Epithelial cell of esophagus (primary cell): Measurements from ENCODE around the gene ITPR2.

Experiments used
- DNase-seq: peaks from one replicate; pipeline ENCODE4 v3.0.0; 2010; ENCODE audit warnings: low read depth
- H3K4me3 ChIP-seq: 2 replicates; pipeline ENCODE4 v1.5.1; 2011; ENCODE audit warnings: mild to moderate bottlenecking, low read length, control low read depth
- TF ChIP-seq, protein P1 (sequence below): IDR thresholded peaks from 2 replicates; pipeline ENCODE4 v1.5.1; 2011; ENCODE audit warnings: low read depth, mild to moderate bottlenecking, low read length, control low read depth, inconsistent platforms; ENCODE audit not compliant: insufficient read depth; ENCODE audit errors: missing control alignments

The ITPR2 gene

DNA sequence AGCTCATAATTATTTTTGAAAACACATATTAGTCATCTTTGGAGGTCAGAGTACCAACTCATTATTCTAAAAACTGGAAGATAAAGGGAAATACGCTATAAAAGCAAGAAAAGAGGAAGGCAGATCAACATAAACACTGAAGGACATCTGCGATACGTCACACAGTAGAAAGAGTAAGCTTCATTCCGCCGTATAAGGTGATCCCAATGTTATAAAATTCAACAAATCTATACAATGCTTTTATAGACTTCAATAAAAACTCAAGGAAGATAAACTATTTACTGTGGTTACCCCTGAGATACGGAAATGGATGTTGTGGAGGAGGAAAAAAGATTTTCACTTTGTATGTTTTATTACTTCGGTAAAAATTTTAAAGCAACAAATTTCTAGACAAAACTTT is 92.6 kb downstream of the ITPR2 start:
- DNase-seq: no peak
- TF ChIP-seq, protein P1, sequence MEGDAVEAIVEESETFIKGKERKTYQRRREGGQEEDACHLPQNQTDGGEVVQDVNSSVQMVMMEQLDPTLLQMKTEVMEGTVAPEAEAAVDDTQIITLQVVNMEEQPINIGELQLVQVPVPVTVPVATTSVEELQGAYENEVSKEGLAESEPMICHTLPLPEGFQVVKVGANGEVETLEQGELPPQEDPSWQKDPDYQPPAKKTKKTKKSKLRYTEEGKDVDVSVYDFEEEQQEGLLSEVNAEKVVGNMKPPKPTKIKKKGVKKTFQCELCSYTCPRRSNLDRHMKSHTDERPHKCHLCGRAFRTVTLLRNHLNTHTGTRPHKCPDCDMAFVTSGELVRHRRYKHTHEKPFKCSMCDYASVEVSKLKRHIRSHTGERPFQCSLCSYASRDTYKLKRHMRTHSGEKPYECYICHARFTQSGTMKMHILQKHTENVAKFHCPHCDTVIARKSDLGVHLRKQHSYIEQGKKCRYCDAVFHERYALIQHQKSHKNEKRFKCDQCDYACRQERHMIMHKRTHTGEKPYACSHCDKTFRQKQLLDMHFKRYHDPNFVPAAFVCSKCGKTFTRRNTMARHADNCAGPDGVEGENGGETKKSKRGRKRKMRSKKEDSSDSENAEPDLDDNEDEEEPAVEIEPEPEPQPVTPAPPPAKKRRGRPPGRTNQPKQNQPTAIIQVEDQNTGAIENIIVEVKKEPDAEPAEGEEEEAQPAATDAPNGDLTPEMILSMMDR: no peak
- H3K4me3 ChIP-seq: no peak overlapping the region

DNA sequence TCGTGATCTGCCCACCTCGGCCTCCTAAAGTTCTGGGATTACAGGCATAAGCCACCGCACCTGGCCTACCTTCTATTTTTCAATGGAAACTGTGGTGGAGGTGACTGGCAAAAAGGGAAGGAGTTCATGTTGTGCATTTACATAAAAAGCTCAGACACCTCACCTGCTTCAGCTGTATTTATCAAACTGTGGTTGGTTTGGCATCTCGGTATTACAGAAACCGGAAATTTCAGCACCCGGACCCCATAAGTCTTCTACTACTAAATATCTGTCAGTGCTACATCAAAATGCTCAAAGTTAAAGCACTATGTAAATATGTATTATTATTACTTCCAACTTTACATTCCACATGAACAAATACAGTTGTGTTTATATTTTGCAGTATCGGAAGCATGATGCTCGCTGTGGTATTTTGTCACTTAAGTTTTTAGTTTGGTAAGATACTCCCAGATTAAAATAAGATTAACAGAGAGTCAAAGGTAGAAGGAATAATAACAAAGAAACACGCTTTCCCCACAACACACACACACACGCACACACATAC is 95.4 kb downstream of the ITPR2 start:
- H3K4me3 ChIP-seq: no peak overlapping the region
- TF ChIP-seq, protein P1: no peak
- no peak for DNase-seq

DNA sequence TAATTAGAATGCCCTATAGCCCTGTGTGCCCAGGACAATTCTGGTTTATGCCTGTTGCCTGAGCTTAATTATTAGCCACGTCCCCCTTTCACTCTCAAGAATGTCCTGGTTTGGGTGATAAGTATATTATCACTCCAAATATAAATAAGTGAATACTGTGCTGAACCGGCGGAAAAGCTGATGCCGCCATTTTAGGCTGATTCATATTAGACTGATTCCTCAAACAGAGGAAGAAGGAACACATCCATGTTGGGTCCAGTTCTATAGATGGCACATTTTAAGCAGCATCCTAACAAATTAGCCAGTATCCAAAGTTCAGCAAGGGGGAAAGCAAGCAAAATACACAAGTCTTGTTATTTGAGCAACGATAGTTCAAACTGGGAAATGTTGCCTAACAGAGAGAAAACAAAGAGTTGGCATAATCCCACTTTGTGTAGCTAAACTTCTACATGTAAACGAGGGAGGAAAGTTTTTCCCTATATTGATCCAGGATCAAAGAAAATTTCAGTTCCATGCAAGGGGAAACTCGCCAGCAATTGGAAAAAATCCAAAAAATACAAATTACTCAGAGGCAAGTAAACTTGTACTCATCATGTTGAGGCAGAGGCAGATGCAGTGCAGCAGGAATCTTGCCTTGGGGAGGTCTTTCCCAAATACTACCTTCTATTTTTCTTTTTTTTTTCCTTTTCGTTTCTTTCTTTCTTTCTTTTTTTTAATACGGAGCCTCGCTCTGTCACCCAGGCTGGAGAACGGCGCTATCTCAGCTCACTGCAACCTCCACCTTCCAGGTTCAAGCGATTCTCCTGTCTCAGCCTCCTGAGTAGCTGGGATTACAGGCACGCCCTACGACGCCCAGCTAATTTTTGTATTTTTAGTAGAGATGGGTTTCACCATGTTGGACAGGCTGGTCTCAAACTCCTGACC is 96.2 kb downstream of the ITPR2 start:
- no peak overlapping the region for H3K4me3 ChIP-seq
- TF ChIP-seq, protein P1: no peak
- peak; percentile 79 for DNase-seq

DNA sequence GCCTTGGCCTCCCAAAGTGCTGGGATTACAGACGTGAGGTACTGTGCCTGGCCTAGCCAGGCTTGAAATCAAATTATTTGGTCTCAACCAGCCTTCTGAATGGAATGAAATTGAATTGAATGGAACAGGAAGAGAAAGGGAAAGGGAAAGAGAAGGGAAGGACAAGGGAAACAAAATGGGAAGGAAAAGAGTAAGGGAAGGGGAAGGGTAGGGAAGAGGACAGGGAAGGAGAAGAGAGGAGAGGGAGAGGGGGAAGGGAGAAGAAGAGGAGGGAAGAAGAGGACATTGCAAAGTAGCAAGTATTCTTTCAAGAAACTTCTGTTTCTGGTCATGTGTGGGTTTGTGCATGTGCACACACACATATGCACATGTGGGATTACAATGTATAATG is 97.8 kb downstream of the ITPR2 start:
- TF ChIP-seq, protein P1: no peak
- H3K4me3 ChIP-seq: no peak overlapping the region
- DNase-seq: no peak

DNA sequence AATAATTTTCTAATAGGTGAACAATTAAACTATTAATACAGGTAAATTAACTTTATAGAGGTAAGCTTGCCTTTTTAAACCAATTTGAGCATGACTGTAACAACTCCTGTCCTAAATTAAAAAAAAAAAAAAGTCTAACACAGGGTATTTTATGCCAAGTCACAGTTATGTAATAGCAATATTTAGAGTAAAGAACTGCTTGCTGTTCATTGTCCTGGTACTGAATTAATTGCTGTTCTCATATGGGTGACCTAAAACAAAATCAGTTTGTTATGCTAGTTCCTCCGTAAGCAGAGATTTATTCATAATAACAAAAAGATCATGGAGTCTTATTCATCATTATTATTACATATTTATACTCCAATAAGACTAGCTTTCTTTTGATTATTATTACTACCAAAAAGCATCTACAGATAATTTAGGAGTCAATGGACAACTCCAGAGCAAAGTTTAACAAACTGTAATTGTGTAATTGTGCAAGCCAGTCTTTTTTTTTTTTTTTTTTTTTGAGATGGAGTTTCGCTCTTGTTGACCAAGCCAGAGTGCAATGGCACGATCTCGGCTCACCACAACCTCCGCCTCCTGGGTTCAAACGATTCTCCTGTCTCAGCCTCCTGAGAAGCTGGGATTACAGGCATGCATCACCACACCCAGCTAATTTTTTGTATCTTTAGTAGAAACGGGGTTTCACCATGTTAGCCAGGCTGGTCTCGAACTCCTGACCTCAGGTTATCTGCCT is 98.3 kb downstream of the ITPR2 start:
- DNase-seq: no peak
- H3K4me3 ChIP-seq: no peak overlapping the region
- TF ChIP-seq, protein P1: no peak

DNA sequence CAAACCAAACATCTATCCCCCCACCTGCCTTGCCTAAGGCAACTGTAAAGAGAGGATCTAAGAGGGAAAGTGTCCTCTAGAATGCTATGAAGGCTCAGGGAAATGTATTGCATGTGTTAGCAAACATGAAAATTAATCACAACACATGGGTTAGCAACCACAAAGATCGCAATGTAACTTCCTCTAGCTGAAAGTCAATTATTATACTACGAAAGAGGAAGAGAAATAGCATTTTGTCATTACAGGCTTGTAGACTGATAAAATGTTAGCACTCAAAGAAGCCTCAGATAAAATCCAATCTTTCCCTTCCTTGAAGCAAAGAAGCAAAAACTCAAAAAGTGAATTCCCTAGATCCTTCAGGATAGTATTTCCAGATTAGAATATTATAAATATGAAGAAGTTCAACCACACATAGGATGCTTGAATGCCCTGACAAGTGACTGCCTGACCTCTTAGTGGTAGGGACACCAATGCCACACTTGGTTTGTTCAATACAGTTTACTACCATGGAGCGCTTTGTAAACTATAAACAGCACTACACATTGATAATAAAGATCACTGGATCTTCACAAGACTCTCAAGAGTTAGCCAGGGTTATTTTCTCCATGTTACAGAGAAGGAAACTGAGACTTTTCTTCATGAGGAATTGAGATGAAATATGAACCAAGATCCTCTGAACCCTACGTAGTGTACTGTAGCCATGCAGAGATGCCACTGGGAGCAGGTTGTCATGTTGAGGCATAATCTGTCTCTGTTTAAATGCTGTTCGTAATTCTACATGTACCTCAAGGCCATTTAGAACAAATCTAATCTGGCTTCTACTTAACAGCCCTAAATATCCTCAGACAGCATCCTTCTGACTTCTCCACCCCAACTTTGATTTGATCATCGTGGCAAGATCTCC is 100.7 kb downstream of the ITPR2 start:
- no peak overlapping the region for H3K4me3 ChIP-seq
- no peak for DNase-seq
- TF ChIP-seq, protein P1: no peak
